Hepatocyte (in vitro differentiated cells): ENCODE data around the gene COQ10A. TPM values are rescaled to one million over a fixed set of nuclear protein-coding genes. Genes with fewer than 3 reads are reported as not detected.

Source experiments
- DNase-seq: peaks from one replicate; pipeline ENCODE4 v3.0.0-alpha.2; 2016; ENCODE audit warnings: low spot score
- H2AFZ ChIP-seq: fragments of 200-600 bp; sonication (generic); 2 replicates; pipeline ENCODE4 v1.6.0; 2016; ENCODE audit warnings: antibody characterized with exemption, mild to moderate bottlenecking
- H3K27ac ChIP-seq: fragments of 200-600 bp; sonication (generic); 2 replicates; pipeline ENCODE4 v1.5.1; 2016; ENCODE audit warnings: mild to moderate bottlenecking
- H3K27me3 ChIP-seq: fragments of 200-600 bp; sonication (generic); 2 replicates; pipeline ENCODE4 v1.6.1; 2016
- H3K36me3 ChIP-seq: fragments of 200-600 bp; sonication (generic); replicated peaks from 2 replicates; pipeline ENCODE4 v1.5.1; 2016; ENCODE audit warnings: low read depth; ENCODE audit not compliant: insufficient read depth
- H3K4me1 ChIP-seq: fragments of 200-600 bp; sonication (generic); 2 replicates; pipeline ENCODE4 v1.5.1; 2016; ENCODE audit warnings: mild to moderate bottlenecking, moderate library complexity; ENCODE audit not compliant: insufficient read depth
- H3K4me2 ChIP-seq: fragments of 200-600 bp; sonication (generic); 2 replicates; pipeline ENCODE4 v1.6.0; 2016
- H3K4me3 ChIP-seq: fragments of 200-600 bp; sonication (generic); 2 replicates; pipeline ENCODE4 v1.5.1; 2016; ENCODE audit warnings: mild to moderate bottlenecking
- H3K79me2 ChIP-seq: fragments of 200-600 bp; sonication (generic); 2 replicates; pipeline ENCODE4 v1.6.0; 2017; ENCODE audit warnings: mild to moderate bottlenecking
- H3K9me2 ChIP-seq: fragments of 200-600 bp; sonication (generic); replicated peaks from 2 replicates; pipeline ENCODE4 v1.6.0; 2017; ENCODE audit warnings: mild to moderate bottlenecking; ENCODE audit not compliant: insufficient read depth
- H3K9me3 ChIP-seq: fragments of 200-600 bp; sonication (generic); 2 replicates; pipeline ENCODE4 v1.5.1; 2016; ENCODE audit warnings: low read depth, mild to moderate bottlenecking
- H4K20me1 ChIP-seq: fragments of 200-600 bp; sonication (generic); 2 replicates; pipeline ENCODE4 v1.6.0; 2016; ENCODE audit warnings: mild to moderate bottlenecking; ENCODE audit not compliant: insufficient read depth, poor library complexity, severe bottlenecking
- EZH2 ChIP-seq: fragments of 200-600 bp; sonication (generic); IDR thresholded peaks from 2 replicates; pipeline ENCODE4 v1.6.1; 2016; ENCODE audit warnings: antibody characterized with exemption, mild to moderate bottlenecking, borderline replicate concordance
- EZH2phosphoT487 ChIP-seq: fragments of 200-600 bp; sonication (generic); IDR thresholded peaks from one replicate; pipeline ENCODE4 v1.6.1; 2018; ENCODE audit warnings: antibody characterized with exemption, mild to moderate bottlenecking, low read depth, moderate library complexity; ENCODE audit not compliant: unreplicated experiment, severe bottlenecking
- WGBS: methylation state at CpG from one replicate; pipeline ENCODE4 v1.1.6; 2016; ENCODE audit warnings: low lambda C conversion rate; ENCODE audit errors: missing lambda C conversion rate; 5-methylcytosine and 5-hydroxymethylcytosine counted together
- polyA plus RNA-seq: library from polyadenylated mRNA; unstranded; fragments of >200 nt; fragmentation: Nextera tagmentation; extraction: Ambion mirVana; gene quantifications from 2 replicates; pipeline ENCODE4 v1.2.1, GENCODE V29; 2016
- total RNA-seq: library from RNA; depleted of rRNA; stranded (reverse); fragments of >200 nt; gene quantifications from 2 replicates; pipeline ENCODE4 v1.2.3, GENCODE V29; 2014
- TF ChIP-seq, protein P1 (sequence below): fragments of 200-600 bp; sonication (generic); IDR thresholded peaks from 2 replicates; pipeline ENCODE4 v1.5.1; 2016; ENCODE audit warnings: antibody characterized with exemption, mild to moderate bottlenecking; ENCODE audit not compliant: poor library complexity

The COQ10A gene
- total and polyA plus RNA-seq, 2 experiments from 2014 or later: 8.2 to 10.7 TPM

- TF ChIP-seq, protein P1, sequence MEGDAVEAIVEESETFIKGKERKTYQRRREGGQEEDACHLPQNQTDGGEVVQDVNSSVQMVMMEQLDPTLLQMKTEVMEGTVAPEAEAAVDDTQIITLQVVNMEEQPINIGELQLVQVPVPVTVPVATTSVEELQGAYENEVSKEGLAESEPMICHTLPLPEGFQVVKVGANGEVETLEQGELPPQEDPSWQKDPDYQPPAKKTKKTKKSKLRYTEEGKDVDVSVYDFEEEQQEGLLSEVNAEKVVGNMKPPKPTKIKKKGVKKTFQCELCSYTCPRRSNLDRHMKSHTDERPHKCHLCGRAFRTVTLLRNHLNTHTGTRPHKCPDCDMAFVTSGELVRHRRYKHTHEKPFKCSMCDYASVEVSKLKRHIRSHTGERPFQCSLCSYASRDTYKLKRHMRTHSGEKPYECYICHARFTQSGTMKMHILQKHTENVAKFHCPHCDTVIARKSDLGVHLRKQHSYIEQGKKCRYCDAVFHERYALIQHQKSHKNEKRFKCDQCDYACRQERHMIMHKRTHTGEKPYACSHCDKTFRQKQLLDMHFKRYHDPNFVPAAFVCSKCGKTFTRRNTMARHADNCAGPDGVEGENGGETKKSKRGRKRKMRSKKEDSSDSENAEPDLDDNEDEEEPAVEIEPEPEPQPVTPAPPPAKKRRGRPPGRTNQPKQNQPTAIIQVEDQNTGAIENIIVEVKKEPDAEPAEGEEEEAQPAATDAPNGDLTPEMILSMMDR: no peak
- TF ChIP-seq EZH2phosphoT487 (no peak), EZH2 (no peak)
- DNase-seq: no peak
- peaks cover 23% of the 10 kb centered on the region for H3K79me2 ChIP-seq
- H3K36me3 ChIP-seq: no peaks in the 10 kb centered on the region
- no peak overlapping the region for H3K4me2 ChIP-seq
- H3K4me3 ChIP-seq: no peak overlapping the region
- H2AFZ ChIP-seq: no peak overlapping the region
- no peaks in the 10 kb centered on the region for H4K20me1 ChIP-seq
- no peaks in the 10 kb centered on the region for H3K9me2 ChIP-seq
- H3K4me1 ChIP-seq: peaks cover 10% of the 10 kb centered on the region
- 90% methylated on average over 7 of the region's 7 CpGs for WGBS
- no peaks in the 10 kb centered on the region for H3K27me3 ChIP-seq
- H3K27ac ChIP-seq: peak overlapping the region; percentile 98
- no peaks in the 10 kb centered on the region for H3K9me3 ChIP-seq
These were observed 37.7 kb upstream of the COQ10A start for GRCh38 chr12:56229082-56229481.

DNA sequence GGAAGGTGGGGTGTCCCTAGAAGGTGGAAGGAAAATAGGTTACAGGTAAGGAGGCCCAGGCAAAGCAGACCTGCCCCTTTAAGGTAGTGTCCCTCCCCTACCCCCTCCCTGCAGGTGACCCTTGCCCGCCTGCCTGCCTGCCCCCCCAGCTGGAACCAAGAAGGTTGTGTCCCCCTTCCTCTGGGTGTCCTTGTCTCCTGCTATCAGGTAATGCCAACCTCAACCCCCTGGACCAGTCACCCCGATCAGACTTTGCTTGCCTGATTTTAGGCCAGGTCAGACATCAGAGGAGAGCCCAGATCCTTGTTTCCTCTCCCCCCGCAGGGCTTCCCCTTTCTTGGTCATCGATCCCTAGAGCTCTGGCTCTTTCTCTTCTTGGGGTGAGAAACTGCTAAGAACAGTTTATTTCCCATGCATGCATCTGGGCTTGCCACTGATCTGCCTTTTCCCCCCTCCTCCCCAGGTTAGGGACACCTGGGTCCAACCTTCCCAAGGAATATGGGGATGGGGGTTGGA, 36.8 kb upstream of the COQ10A start, which contains the start of gene SLC39A5:
Gene SLC39A5, plus strand, starts transcription at position 136 of the 516 bp plus-strand sequence. CDS start 1,224 bp downstream, outside the sequence.
- Histone ChIP-seq H3K9me3 (no peaks in the 10 kb centered on the region), H3K9me2 (no peaks in the 10 kb centered on the region), H3K4me3 (no peak within 1 kb of the TSS), H3K27me3 (no peaks in the 10 kb centered on the region), H3K36me3 (no peaks in the 10 kb centered on the region), H2AFZ (no peak within 1 kb of the TSS), H4K20me1 (no peaks in the 10 kb centered on the region), H3K27ac (peak within 1 kb of the TSS; percentile 98), H3K4me2 (peak within 1 kb of the TSS; percentile 80), H3K4me1 (peaks cover 7% of the 10 kb centered on the region), H3K79me2 (peaks cover 21% of the 10 kb centered on the region)
- DNase-seq: no peak
- TF ChIP-seq EZH2phosphoT487 (no peak), EZH2 (no peak)
- TF ChIP-seq, protein P1: no peak
- 73% methylated on average over 3 of the region's 4 CpGs for WGBS

DNA sequence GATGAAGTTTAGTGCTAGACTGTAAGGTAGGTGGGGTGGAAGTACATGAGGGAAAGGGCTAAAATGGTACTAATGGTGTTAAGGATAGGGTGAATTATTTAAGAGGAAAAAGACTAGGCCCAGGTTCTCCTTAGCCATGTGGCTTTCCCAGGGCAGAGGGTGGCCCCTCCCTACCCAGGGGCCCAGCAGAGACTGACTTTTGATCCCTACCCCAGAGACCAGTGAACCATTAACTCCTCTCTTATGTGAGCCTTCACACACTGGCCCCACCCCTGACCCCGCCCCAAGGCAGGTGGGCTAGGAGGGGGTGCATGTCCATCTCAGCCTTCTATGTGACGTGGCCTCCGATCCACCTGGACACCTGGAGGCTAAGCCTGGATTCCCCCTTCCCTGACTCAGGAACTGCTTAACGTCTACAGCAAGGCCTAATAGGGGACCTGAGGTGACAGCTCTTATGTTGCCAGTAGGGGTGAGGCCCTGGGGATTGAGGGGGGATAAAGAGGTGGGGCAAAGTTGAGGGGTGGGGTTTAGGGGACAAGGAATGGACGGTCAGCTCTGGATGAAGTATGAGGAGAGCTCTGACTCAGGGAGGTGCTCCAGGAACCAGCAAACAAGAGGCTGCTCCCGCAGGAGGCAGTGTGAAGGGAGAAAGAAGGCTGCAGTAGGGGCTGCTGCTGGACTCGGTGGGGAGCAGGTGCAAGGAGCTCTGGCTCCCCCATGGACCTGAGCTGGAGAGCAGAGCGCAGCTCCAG, 36.1 kb upstream of the COQ10A start:
- DNase-seq: peak; percentile 88
- Histone ChIP-seq H3K4me1 (peaks cover 7% of the 10 kb centered on the region), H3K79me2 (peaks cover 21% of the 10 kb centered on the region), H4K20me1 (no peaks in the 10 kb centered on the region), H3K9me3 (no peaks in the 10 kb centered on the region), H3K4me3 (no peak overlapping the region), H3K27ac (peak overlapping the region; percentile 98), H3K9me2 (no peaks in the 10 kb centered on the region), H2AFZ (no peak overlapping the region), H3K36me3 (no peaks in the 10 kb centered on the region), H3K4me2 (peak overlapping the region; percentile 80), H3K27me3 (no peaks in the 10 kb centered on the region)
- 58% methylated on average over 7 of the region's 8 CpGs for WGBS
- TF ChIP-seq, protein P1: no peak
- no peak for TF ChIP-seq EZH2
- TF ChIP-seq EZH2phosphoT487: no peak
